Activated T-helper 9 cell treated with anti-CD3 and anti-CD28 coated beads, Interleukin-2, amount 50 U/mL, for 16 hours (primary cell): ENCODE measurements around the gene SMARCB1.
A peak's percentile ranks its signal among the peaks of the same experiment; 100 is the strongest.

ENCODE experiments used
- DNase-seq: peaks from one replicate; pipeline ENCODE4 v3.0.0-alpha.2; 2020; ENCODE audit warnings: low read depth

SMARCB1 gene

GRCh38 chr22:23831781-23832180, 45.0 kb downstream of the SMARCB1 start:
- DNase-seq: no peak

DNA sequence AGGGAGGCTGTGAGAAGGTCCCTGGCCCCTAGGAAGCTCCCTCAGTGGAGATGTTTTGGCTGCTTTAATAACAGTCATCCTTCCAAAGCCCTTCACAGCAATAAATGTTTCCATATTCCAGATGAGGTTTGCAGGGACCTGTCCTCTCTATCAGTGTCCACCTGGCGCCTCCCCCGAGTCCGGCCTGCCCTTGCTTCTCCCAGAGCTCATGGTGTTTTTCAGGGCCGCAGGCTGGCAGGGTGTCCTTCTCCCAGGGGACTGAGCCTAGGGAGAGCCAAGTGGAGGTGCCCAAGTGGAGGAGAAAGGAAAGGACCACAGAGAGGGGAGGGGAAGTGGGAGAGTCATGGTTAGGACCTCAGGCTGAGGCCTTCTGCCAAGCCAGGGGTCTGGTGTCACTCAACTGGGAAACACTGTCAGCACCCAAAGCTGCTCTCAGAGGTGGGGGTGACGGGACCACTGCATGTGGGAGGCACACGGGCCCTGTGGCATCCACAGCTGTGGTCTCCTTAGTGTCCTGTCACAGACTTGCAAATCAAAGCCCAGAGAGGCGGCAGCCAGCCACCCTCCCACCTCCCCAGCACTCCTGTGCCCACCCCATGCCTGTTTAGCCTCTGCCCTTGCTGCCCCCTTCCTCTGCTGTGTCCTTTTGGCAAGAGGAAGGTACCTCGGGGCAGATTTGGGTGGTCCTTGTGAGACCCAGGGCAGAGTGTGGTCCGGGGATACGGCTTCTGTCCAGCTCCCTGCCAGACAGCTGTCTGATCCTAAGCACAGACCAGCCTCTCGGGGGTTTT, 45.7 kb downstream of the SMARCB1 start:
- DNase-seq: no peak

DNA sequence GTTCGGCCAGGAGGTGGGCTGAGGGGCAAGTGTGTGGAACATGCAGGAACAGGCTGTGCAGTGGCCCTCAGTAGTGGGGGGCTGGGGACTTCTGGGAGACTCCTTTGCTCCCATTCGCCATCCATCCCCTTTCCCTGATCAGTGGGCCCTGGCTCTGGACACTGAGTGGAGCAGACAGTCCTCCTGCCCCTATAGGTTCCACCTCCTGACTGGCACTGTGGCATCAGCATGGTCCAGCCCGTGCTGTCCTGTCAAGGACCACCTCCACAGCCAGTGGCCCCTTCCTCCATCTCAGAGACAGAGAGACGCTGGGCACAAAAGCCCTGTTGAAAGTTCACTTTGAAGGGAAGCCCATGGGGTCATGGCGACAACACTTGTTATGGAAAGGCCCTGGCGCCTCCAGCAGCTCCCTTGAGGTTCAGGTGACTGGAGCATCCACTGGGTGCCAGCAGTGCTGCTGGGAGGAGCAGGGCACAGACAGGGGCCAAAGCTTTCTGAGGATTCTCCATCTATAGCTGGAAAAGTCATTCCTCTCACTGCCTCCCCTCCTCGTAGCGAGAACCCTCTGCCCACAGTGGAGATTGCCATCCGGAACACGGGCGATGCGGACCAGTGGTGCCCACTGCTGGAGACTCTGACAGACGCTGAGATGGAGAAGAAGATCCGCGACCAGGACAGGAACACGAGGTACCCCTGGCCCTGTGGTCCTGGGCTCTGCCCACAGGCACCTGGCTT, 46.4 kb downstream of the SMARCB1 start:
- DNase-seq: no peak

GRCh38 chr22:23833911-23834317, 47.1 kb downstream of the SMARCB1 start:
- DNase-seq: no peak

DNA sequence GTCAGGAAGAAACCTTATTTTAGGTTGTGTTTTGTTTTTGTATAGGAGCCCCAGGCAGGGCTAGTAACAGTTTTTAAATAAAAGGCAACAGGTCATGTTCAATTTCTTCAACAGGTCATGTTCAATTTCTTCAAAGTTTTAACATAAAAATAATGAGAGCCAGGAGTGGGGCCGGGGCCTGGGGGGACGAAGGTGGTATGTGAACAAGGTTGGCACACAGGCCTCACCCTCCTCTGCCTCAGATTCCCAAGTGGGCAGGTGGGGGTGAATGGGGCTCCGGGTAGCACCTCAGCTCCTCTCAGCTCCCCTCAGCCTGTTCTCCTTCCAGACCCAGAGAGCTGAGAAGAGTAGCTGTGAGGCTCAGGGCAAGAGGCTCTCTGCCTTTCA, 47.6 kb downstream of the SMARCB1 start:
- DNase-seq: no peak

DNA sequence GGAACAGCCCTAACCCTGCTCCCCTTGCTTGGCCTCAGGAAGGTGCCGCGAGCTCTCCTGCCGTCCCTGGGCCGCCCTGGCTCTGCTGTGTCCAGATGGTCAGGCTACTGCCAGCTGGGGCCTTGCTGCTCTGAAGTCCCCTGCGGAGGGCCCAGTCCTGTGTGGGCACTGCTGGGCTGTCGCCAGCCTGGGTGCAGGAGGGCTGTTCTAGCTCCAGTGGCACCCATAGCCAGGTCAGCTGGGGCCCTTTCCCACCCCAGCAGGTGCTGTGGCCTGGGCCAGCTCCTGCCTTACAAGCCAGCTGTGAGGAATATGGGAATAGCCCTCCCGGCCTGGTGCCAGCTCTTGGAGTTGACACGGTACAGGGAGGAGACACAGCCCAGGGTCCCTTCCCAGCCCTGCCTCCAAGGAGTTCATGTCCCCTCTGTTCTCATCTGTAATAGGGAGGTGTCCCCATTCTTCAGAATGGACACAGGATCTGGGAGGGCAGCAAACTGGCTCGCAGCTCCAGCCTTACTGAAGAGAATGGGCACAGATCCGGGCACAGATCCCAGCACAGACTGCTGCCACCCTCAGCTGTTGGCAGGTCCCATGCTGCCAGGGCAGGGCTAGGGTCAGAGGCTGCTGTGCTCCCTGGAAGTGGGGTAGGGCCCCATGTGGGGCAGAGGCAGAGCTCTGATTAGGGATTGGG, 48.2 kb downstream of the SMARCB1 start:
- DNase-seq: no peak

GRCh38 chr22:23835484-23836144, 48.8 kb downstream of the SMARCB1 start:
- DNase-seq: no peak

DNA sequence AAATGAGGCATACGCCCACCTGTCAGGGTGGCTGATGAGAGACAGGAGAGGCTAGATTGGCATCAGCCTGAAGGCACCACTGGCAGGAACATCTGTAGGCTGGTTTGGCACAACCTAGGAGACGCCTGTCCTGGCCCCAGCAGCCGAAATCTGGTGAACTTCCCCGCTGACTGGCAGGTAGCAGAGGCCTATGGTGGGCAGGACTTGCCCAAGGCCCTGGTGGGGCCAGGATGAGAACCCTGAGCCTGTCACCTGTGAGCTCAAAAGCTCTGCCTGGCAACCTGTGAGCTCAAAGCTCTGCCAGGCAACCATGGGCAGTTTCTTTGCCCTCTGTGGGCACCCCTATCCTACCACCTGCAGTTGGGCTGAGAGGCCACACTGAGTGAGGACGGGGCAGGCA, 49.5 kb downstream of the SMARCB1 start:
- no peak for DNase-seq

DNA sequence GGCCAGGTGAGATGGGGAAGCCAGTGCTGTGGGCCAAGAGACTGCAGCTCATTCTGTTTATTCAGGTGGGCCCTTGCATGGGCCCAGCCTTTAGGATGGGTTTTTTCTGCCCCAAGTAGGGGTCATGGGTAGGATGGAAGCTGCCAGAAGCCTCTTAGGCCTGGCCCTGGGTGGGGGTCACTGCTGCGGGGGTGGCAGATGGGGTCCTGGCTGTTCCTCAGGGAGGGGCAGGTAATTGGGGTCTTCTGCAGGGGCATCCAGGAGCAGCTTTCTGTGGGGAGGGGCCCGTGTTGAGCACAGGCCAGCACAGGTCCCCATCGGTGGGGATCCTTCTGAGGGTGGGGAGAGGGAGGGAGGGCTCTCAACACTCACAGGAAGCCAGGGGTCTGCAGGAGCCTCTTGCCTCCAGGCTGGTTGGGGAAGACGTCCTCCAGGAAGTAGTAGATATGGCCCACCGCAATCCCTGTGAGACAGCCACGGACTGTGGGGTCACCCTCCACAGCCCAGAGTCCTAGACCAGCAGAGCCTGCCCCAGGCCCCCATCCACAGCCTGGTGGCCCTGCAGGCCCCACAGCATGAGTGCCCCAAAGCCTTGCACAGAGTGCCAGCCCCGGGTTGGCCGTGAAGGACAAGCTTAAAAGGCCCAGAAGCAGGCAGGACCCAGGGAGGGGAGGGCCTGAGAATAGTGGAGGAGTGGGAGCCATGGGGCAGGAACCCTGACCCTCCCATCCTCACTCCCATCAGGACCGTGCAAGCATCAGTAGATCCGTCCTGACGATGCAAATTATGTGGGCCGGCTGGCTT, 50.1 kb downstream of the SMARCB1 start:
- DNase-seq: no peak

DNA sequence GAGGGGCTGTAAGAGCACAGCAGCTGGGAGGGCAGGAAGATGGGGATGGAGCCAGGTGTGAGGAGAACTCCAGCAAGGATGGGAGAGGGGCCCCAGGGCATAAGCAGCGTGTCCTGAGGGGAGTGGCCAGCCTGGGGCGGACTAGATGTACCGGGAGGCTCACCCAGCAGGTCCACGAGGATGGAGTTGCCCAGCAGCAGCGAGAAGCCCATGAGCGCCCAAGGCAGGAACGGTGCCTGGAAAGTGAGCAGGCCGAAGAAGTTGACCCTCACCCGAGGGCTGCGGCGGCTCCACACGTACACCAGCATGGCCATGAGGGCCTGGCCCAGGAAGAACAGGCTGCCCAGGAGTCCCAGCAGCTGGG, 50.7 kb downstream of the SMARCB1 start:
- DNase-seq: no peak

DNA sequence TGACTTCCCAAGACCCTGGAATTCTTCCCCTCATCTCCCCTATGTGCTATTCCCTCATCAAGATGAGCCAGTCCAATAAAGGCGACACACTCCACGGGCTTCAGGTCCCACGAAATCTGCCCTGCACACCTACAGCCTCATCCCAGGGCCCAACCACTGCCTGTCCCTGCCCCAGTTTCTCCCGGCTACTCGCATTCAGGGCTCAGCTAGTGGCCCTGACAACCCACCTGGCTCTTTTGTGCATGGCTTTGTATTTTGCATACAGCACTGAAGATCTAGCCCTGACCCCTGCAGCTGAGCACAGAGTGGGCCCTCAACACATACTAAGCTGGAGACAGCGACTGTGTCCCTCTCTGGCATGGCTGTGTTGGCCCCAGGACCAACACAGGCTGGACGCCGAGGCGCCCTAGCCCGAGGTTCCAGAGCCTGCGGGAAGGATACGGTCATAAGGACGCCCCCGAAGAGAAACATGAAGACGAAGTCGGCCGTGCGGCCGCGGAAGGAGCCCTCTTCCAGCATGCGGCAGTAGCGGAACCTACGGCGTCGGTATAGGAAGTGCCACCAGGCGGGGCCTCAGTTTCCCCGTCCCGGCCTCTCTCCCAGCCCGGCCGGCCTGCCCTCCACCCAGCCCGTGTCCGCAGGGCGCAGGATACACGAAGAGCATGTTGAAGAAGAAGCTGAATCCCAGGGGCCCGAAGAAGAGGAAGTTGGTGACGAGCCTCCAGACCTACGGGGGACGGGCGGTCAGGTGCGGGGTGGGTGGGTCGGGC, 51.3 kb downstream of the SMARCB1 start:
- no peak for DNase-seq

DNA sequence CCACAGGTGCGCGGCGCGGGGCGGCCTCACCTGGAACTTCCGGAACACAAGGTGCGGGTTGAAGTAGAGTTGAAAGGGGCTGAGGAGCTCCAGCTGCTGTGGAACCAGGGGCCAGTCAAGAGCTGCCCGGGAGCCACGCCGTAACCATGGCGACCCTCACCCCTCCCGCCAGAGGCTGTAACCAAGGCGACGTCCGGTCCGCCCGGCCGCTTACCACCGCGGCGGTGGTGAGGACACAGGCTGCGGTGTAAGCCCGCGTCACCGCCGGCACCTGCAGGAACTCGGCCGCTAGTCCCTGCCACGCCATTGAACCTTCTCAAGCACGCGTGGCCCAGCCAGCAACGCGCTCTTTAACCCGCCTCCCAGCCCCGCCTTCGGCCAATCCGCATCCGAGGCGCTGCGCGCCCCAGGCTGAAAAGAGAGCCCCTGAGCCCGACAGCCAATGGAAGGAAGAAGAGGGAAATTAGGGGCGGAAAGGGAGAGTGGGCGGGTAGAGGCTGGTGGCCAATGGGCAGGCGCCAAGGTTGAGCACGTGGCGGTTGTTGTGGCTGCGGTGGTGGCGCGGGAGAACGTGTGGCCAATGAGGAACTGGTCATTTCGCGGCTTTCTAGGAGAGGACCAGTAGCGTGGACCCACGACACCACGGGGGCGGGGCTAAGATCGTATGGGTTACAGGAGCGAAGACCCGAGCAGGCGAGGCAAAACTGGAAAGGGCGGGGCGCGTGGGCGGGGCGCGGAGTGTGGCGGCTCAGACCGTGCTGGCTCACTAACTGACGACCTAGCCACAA, 52.1 kb downstream of the SMARCB1 start, which contains the start of gene DERL3:
DERL3 (minus strand) TSS at position 326 of the 788 bp plus-strand sequence; CDS start at position 307, 19 bp downstream.
- peak; percentile 91 for DNase-seq

GRCh38 chr22:23840026-23840425, 53.3 kb downstream of the SMARCB1 start:
- no peak for DNase-seq

GRCh38 chr22:23841292-23841691, 54.5 kb downstream of the SMARCB1 start:
- DNase-seq: no peak

GRCh38 chr22:23841736-23842445, 55.1 kb downstream of the SMARCB1 start:
- DNase-seq: no peak

DNA sequence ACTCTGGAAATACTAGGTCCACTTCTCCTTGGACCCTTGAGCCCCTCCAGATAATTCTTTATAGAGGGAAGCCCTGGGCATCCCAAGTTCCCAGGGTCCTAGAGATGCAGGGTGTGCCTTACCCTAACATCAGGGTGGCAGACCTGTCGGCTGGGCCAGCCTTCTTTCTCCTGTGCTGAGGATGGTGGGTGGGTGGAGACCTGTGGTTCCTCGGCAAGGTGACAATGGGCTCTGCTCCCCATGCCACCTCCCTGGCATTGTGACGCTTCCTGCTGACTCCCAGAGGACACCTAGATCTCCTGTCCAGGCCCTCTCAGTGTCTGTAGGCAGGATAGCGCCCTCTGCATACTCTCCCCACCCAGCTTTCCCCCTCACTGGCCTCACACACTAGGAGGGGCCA, 55.8 kb downstream of the SMARCB1 start:
- DNase-seq: no peak

- DNase-seq: no peak
Measured at GRCh38 chr22:23844739-23845202, 58.0 kb downstream of the SMARCB1 start.

- no peak for DNase-seq
Measured at GRCh38 chr22:23845265-23846080, 58.7 kb downstream of the SMARCB1 start.
